ENCODE measurements around the gene CD38.

Gene CD38

DNA sequence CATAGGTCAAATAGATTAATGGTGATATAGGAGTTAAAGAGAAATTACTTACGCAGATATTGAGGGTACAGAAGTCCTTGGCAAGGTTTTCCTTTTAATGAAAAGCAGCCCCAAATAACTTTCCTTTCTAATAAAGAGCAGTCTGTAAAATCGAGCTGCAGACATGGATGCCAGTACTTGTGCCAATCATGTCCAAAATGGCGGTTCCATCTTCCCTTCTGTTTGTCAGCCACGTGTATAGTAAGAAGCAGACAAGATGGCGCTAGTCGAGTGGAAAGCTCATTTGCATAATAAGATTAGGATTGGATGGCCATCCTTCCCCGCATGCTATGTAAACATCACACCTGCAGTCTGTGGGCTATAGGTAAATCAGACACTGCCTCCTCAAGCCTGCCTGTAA lies 92.0 kb downstream of the CD38 start:
- DNase-seq = no peak

DNA sequence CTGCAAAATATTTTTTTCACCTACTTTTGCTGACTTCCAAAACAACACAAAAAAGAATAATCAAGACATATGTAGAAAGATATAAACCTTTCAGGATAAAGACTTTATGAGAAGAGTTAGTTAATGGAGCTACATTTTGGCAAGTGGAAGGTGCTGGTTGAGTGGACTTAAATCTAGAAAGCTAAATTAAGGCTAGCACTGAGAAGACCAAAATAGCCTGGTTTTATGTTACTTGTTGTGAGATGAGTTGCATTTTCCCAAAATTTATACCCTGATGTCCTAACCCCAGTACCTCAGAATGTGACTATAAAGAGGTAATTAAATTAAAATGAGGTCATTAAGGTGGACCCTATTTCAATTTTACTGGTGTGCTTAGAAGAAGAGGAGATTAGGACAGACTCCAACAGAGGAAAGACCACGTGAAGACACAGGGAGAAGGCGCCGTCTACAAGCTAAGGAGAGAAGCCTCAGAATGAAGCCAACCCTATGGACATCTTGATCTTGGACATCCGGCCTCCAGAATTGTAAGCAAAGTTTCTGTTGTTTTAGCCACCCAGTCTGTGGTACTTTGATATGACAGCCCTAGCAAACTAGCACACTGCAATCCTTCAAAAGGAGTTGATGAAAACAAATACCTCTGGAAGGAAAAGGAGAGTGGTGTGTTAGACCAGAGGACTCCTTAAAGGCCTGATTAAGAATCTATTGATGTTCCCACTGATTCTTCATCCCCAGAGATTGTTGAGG lies 93.0 kb downstream of the CD38 start:
- DNase-seq = no peak

DNA sequence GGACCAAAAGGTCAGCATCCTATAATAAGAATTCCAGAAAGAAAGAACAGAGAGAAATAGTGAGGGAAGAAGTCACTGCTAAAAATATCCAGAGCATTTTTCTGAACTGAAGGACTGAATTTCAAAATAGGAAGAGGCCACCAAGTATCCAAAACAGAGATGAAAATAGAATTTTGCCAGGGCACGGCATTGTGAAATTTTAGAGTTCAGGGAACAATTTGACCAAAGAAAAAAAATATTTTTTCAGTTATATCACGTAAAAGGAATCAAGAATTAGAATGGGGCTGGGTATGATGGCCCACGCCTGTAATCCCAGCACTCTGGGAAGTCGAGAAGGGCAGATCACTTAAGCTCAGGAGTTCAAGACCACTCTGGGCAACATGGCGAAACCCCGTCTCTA lies 95.0 kb downstream of the CD38 start:
- DNase-seq = no peak

GRCh38 chr4:15874671-15875070 lies 96.5 kb downstream of the CD38 start:
- DNase-seq = no peak

- no peak for DNase-seq
Measured at GRCh38 chr4:15875663-15876460, 97.7 kb downstream of the CD38 start.

DNA sequence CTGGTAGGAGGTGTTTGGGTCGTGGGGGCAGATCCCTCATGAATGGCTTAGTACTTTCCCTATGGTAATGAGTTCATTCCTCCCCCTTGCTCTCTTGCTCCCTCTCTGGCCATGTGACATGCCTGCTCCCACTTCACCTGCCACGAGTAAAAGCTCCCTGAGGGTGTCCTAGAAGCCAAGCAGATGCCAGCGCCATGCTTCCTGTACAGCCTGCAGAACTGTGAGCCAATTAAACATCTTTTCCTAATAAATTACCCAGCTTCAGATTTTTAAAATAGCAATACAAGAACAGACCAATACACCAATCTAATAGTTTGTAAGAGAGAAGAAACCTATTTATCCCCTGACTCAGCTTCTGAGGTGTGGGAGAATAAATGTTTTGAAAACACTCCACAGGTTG lies 99.9 kb downstream of the CD38 start:
- no peak for DNase-seq

- no peak for DNase-seq
Measured at GRCh38 chr4:15881820-15882219, 103.7 kb downstream of the CD38 start.

DNA sequence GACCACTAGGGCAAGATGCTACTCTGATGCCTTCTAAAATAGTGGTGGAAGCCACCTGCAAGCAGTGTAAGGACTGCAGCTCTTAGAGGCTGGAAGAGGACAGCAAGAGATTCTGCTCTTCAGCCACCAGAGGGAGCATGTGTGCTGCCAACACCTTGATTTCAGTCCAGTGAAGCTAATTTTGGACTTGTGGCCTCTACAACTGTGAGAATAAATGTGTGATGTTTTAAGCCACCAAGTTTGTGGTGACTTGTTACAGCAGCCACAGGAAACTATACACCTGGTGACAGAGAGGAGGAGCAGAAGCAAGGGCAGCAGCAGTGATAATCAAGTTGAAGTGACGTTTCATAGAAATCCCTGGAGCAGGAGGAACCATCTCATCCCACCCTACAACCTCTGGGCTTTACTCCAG lies 104.6 kb downstream of the CD38 start:
- DNase-seq = peak; percentile 50

DNA sequence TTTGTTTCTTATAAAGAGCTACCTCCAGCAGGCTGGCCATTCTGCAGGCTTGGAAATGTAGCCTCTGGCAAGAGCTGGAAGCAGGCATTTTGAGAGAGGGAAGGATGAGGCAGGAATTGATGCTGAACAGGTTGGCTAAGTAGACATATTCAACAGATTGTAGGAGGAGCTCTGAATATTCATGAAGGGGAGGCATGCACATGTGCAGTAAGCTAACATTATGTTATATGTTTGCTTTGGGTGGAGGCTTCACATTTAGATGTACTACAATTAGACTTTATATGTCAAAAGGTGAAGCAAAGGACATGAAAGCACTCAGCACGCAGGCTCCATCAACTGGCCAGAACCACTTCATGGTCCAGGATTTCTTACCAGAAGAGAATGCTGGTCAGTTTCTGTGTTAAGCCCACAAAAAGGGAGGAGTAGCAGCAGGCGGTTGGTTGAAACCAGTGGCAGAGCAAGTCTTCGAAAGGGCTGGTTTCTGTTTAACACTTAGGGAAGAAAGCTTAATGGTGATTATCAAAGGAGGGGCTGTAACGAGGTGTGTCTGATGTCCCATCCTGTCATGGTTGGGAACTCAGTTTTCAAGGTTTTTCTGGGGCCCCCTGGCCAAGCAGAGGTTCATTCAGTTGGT lies 105.6 kb downstream of the CD38 start:
- DNase-seq = no peak

DNA sequence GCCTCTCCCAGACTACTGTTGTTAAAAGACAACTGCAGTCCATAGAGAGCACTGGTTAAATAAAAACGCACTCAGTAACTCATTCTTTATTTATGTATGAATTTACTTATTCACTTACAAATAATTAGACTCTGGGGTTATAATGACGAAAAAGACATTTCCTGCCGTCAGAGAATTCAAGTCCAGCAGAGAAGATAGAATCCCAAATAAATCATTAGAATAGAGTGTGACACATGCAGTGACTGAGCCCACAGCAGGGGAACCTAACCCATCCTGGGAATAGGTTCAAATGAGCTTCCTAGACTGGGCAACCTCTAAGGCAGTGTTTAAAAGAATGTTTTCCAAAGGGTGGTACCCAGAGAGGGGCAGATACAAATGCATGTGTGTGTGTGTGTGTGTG lies 106.5 kb downstream of the CD38 start:
- DNase-seq = no peak

DNA sequence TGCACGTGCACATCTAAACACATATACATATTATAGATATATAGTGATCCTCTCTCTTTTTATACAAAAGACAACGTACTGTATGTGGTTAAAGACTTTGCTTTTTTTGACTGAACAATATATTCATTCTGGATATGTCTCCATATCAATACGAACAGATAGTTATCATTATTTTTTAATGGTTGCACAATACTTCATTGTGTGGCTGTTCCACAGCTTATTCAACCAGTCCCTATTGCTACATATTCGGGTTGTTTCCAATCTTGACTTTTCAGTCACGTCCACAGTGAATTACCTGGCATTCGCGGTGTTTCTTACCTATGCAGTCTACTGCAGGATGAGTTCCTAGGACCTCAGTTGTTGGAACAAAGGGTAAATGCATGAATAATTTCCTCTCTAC lies 107.3 kb downstream of the CD38 start:
- DNase-seq = no peak

- DNase-seq = no peak
Measured at GRCh38 chr4:15888515-15888914, 110.4 kb downstream of the CD38 start.

- DNase-seq = no peak
Measured at GRCh38 chr4:15890246-15890829, 112.2 kb downstream of the CD38 start.

GRCh38 chr4:15891312-15891711 lies 113.2 kb downstream of the CD38 start:
- DNase-seq = no peak

- no peak for DNase-seq
Measured at GRCh38 chr4:15893962-15894361, 115.8 kb downstream of the CD38 start.

DNA sequence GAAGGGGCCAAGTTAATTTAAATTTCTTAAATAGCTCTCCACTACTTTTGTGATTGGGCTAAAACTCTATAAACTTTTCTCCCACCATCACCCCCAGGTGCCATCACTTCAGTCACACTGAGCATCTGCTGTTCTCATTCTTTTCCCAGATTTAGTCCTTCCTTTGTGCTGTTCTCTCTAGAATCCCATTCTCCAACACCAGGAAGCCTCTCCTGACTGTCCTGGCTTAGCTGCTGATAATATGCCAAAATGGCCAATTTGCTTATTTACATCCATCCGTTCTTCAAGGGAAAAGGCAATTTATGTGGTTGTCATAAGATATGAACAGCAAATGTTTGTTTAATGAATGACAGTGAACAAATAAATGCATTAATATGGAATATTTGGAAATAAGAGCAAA lies 116.3 kb downstream of the CD38 start:
- no peak for DNase-seq

- no peak for DNase-seq
Measured at GRCh38 chr4:15894921-15895916, 117.1 kb downstream of the CD38 start.

DNA sequence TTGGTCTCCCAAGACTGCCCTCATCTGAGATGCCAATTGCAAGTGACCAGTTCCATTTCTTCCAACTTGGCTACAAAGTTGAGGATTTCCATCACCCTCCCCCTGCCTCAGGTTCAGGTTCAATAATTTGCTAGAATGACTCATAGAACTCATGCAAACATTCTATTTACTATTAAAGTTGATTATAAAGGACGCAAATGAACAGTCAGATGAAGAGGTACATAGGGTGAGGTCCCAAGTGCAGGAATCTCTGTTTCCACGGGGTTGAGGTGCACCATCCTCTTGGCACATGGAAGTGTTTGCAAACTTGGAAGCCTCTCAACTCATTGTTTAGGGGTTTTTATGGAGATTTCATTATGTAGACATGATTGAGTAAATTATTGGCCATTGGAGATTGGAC lies 119.4 kb downstream of the CD38 start:
- no peak for DNase-seq

- no peak for DNase-seq
Measured at GRCh38 chr4:15898902-15899301, 120.8 kb downstream of the CD38 start.

- no peak for DNase-seq
Measured at GRCh38 chr4:15899511-15899910, 121.4 kb downstream of the CD38 start.

DNA sequence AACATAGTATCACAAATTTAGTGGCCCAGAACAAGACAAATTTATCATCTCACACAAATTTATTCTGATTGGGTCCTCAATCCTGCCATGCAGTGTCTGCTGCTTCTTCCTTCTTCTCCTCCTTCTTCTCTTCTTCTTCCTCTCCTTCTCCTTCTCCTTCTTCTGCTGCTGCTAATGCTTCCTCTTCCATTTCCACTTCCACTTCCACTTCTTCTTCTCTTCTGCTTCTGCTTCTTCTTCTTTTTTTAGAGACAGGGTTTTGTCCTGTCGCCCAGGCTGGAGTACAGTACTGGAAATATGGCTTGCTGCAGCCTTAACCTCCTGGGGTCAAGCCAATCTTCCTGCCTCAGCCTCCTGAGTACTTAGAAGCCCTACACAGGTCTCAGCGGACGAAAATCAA lies 122.9 kb downstream of the CD38 start:
- no peak for DNase-seq

DNA sequence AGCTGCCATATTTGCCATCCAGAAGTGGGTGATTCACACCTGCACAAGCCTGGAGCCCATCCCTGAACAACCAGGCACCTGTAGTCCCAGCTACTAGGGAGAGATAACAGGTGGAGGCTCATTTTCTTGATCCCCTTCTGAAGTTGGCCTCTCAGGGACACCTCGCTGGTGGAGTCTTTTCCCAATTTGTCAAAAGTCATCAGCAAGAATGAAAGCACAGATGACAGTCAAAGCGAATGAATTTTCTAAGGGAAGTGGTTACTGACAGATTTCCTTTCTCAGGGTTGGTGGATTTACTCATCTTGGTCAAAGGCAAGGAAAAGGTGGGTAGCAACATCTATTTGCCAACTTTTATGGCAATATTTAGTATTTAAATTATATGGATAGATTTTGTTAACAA lies 123.9 kb downstream of the CD38 start:
- DNase-seq = no peak
